ENCODE results near the gene PYM1. TPM values are rescaled to one million over a fixed set of nuclear protein-coding genes. Genes with fewer than 3 reads are reported as not detected.

Gene PYM1
- total and polyA plus RNA-seq, 2 of the 13 experiments (the other 11 are each of a cell fraction or from before 2014, with no cell fraction given), result 44.0 to 51.8 TPM

DNA sequence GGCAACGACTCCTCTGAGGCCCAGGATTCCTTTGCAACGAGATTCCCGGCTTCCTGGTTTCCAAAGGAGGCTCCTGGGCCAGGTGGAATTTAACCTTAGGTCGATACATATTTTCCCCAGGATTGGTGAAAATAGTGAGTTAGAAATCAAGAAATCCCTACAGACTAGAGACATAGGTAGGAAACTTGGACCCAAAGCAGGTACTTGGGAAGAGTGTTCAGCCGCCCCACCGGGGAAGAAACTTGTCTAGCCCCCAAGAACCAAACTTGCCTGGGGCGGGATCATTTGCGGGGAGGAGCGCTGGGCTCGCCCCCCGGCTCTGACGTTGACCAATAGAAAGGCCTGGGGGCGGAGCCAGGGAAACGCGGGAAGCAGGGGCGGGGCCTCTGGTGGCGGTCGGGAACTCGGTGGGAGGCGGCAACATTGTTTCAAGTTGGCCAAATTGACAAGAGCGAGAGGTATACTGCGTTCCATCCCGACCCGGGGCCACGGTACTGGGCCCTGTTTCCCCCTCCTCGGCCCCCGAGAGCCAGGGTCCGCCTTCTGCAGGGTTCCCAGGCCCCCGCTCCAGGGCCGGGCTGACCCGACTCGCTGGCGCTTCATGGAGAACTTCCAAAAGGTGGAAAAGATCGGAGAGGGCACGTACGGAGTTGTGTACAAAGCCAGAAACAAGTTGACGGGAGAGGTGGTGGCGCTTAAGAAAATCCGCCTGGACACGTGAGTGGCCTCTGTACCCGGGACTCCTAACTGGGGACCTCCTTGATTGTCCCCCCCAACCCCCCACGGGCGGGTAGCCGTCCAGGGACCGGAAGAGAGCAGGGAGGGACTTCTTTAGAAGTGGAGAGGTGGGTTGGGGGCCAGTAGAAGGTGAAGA is 39.0 kb upstream of the PYM1 start, which contains the start of gene CDK2 (continued):
- TF ChIP-seq GATAD2A (CRISPR knock-in tag; IDR thresholded peaks at IDR 0.05) (no peak), HNF4A (CRISPR knock-in tag; IDR thresholded peaks at IDR 0.05) (no peak), NR2C2 (CRISPR knock-in tag; IDR thresholded peaks at IDR 0.05; ENCODE audit: borderline replicate concordance) (0 out of 2 replicates have a peak, but pooled peaks have one; percentile 22), SYNCRIP (IDR thresholded peaks at IDR 0.05; ENCODE audit: insufficient read depth, low read depth, low read length) (no peak), HHEX (CRISPR knock-in tag; IDR thresholded peaks at IDR 0.05) (no peak), ZNF839 (CRISPR knock-in tag; IDR thresholded peaks at IDR 0.05; ENCODE audit: borderline replicate concordance) (no peak), REXO4 (CRISPR knock-in tag; IDR thresholded peaks at IDR 0.05; ENCODE audit: borderline replicate concordance) (no peak), MAZ (IDR thresholded peaks at IDR 0.05; ENCODE audit: borderline replicate concordance, low read depth, low read length) (no peak), MAZ (CRISPR knock-in tag; IDR thresholded peaks at IDR 0.05; ENCODE audit: low read depth) (peak; percentile 40; the same call in 1 of the 2 replicates), HCFC1 (IDR thresholded peaks at IDR 0.05; ENCODE audit: low read depth, low read length) (no peak), NONO (IDR thresholded peaks at IDR 0.05) (no peak), NONO (CRISPR knock-in tag; conservative IDR thresholded peaks at IDR 0.05) (no peak; the same call in 1 of the 2 replicates), PBX3 (CRISPR knock-in tag; IDR thresholded peaks at IDR 0.05; ENCODE audit: borderline replicate concordance) (no peak), GTF2F1 (IDR thresholded peaks at IDR 0.05; ENCODE audit: low read length) (no peak), IKZF1 (IDR thresholded peaks at IDR 0.05) (no peak), HNRNPL (IDR thresholded peaks at IDR 0.05; ENCODE audit: low read depth, low read length) (no peak), ZNF792 (CRISPR knock-in tag; IDR thresholded peaks at IDR 0.05) (no peak), ZNF282 (IDR thresholded peaks at IDR 0.05; ENCODE audit: partially characterized antibody) (no peak), ZNF607 (CRISPR knock-in tag; IDR thresholded peaks at IDR 0.05; ENCODE audit: borderline replicate concordance) (no peak), MEF2D (CRISPR knock-in tag; IDR thresholded peaks at IDR 0.05) (no peak)
- TF ChIP-seq, protein P1, sequence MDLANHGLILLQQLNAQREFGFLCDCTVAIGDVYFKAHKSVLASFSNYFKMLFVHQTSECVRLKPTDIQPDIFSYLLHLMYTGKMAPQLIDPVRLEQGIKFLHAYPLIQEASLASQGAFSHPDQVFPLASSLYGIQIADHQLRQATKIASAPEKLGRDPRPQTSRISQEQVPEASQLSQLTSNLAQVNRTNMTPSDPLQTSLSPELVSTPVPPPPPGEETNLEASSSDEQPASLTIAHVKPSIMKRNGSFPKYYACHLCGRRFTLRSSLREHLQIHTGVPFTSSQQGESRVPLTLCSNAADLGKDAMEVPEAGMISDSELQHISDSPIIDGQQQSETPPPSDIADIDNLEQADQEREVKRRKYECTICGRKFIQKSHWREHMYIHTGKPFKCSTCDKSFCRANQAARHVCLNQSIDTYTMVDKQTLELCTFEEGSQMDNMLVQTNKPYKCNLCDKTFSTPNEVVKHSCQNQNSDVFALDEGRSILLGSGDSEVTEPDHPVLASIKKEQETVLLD (CRISPR knock-in tag; IDR thresholded peaks at IDR 0.05; ENCODE audit: low read depth), result no peak
- TF ChIP-seq, protein P2, sequence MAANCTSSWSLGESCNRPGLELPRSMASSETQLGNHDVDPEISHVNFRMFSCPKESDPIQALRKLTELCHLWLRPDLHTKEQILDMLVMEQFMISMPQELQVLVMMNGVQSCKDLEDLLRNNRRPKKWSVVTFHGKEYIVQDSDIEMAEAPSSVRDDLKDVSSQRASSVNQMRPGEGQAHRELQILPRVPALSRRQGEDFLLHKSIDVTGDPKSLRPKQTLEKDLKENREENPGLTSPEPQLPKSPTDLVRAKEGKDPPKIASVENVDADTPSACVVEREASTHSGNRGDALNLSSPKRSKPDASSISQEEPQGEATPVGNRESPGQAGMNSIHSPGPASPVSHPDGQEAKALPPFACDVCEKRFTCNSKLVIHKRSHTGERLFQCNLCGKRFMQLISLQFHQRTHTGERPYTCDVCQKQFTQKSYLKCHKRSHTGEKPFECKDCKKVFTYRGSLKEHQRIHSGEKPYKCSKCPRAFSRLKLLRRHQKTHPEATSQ (CRISPR knock-in tag; IDR thresholded peaks at IDR 0.05; ENCODE audit: borderline replicate concordance), result no peak
- TF ChIP-seq, protein P3, sequence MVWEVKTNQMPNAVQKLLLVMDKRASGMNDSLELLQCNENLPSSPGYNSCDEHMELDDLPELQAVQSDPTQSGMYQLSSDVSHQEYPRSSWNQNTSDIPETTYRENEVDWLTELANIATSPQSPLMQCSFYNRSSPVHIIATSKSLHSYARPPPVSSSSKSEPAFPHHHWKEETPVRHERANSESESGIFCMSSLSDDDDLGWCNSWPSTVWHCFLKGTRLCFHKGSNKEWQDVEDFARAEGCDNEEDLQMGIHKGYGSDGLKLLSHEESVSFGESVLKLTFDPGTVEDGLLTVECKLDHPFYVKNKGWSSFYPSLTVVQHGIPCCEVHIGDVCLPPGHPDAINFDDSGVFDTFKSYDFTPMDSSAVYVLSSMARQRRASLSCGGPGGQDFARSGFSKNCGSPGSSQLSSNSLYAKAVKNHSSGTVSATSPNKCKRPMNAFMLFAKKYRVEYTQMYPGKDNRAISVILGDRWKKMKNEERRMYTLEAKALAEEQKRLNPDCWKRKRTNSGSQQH (CRISPR knock-in tag; IDR thresholded peaks at IDR 0.05; ENCODE audit: low read depth), result peak; percentile 17; the same call in 1 of the 2 replicates

Measured in HepG2 (cell line).